Renal cortical epithelial cell (primary cell): ENCODE results near the gene AKR1C8. TPM values are rescaled to one million over a fixed set of nuclear protein-coding genes. Genes with fewer than 3 reads are reported as not detected.
A peak's percentile ranks its signal among the peaks of the same experiment; 100 is the strongest.
"Not testable (repeated sequence)": the region's sequence is repeated elsewhere in the genome, so short reads cannot be mapped to it uniquely, and the experiment has no call there.

Source experiments
- DNase-seq: peaks from one replicate; pipeline ENCODE4 v3.0.0-alpha.2; 2011; ENCODE audit warnings: low read depth
- total RNA-seq: library from RNA; depleted of rRNA; stranded (reverse); fragments of >200 nt; gene quantifications from 2 replicates; pipeline ENCODE4 v1.2.3, GENCODE V29; 2014

AKR1C8 gene
- total RNA-seq = 0.05 TPM in 1 of 2 replicates, not detected in the other

GRCh38 chr10:5184987-5185775 is at the start of gene AKR1C8:
AKR1C8 (minus strand) TSS chr10:5185150; CDS start chr10:5185104, 46 bp downstream.
- DNase-seq = peak; percentile 63

DNA sequence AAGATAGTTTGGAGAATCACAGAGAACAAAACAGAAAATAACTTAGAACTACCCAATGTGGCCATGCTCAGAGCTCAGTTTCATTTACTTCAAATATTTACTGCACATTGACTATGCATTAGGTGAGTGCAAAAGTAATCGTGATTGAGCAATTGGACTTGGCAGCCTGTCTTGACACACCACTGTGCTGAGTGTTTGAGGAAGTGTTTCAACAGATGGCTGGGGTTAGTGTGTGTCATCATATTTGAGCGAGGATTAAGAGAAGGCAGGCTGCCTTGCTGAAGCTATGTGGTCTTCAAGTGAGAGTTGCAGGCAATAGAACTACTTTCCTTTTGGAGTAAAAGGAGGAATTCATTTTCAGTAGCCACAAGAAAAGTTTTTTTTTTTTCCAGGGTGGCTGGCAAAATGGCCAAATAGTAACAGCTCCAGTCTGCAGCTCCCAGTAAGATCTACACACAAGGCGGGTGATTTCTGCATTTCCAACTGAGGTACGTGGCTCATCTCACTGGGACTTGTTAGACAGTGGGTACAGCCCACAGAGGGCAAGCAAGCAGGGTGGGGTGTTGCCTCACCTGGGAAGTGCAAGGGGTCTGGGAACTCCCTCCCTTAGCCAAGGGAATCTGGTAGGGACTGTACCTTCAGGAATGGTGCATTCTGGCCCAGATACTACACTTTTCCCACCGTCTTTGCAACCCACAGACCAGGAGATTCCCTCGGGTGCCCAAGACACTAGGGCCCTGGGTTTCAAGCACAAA is 49.3 kb upstream of the AKR1C8 start:
- DNase-seq = peak; percentile 78

- DNase-seq = no peak
Observed at GRCh38 chr10:5233324-5233723, 48.4 kb upstream of the AKR1C8 start.

DNA sequence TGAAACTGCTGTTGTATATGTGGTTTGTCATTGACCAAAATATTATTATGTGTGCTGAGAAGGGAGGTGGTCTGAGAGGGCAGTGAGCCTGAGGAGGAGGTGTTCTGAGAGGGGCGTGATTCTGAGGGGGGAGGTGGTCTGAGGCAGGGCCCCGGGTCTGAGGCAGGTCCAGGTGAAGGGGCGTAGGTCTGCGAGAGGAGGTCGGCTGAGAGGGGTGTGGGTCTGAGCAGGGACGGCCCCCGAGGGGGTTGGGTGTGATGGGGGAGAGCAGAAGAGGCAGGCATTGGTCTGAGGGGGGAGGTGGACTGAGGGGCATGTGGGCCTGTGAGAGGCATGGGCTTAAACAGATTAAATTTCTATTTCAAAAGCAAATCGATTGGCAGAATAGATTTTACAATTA is 44.1 kb upstream of the AKR1C8 start:
- DNase-seq = no peak

GRCh38 chr10:5222942-5223341 is 38.0 kb upstream of the AKR1C8 start:
- DNase-seq = not testable (repeated sequence)

DNA sequence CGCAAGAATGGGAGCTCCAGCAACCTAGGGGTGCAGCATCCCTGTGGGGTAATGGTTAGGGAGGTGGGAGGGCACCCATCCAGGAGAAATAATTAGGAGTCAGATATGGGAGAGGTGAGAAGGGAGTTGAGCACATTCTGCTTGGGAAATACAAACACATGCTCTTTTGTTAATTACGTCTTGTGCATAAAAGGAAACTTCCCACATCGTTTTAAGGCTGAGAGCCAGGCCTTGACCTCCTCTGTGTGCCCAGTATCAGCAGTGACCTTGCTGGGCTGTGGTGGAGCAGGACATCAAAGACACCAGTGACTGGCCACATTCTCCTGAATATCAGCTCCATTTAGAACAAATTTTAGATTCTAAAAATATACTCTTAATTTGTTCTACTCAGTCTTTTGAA is 34.3 kb upstream of the AKR1C8 start:
- no peak for DNase-seq

DNA sequence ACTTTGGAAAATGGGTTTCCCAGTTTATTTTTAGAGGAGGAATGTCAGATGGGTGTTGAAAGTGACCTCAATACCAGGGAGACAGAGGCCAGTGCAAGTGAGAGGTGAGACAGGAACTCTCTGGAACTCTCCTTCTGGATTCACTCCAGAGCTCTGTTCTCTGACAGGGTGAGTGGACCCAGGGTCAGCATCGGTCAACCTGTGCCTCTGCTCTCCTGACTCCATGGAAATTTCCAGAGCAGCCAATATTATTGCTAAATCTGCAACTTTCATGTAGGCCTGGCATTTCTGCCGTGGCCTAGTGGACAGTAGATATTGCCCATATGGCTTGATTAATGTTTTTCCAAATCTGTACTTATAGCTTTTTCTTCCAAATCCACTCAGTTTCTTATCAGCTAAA is 31.9 kb upstream of the AKR1C8 start:
- DNase-seq = no peak

- no peak for DNase-seq
Observed at GRCh38 chr10:5211696-5212536, 27.0 kb upstream of the AKR1C8 start.

DNA sequence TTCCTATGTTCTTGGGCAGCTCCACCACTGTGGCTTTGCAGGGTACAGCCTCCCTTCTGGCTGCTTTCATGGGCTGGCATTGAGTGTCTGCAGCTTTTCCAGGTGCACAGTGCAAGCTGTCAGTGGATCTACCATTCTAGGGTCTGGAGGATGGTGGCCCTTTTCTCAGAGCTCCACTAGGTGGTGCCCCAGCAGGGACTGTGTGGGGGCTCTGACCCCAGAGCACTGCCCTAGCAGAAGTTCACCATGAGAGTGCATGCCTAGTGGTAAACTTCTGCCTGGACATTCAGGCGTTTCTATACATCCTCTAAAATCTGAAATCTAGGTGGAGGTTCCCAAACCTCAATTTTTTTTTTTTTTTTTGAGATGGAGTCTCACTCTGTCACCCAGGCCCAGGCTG is 25.3 kb upstream of the AKR1C8 start:
- DNase-seq = not testable (repeated sequence)

DNA sequence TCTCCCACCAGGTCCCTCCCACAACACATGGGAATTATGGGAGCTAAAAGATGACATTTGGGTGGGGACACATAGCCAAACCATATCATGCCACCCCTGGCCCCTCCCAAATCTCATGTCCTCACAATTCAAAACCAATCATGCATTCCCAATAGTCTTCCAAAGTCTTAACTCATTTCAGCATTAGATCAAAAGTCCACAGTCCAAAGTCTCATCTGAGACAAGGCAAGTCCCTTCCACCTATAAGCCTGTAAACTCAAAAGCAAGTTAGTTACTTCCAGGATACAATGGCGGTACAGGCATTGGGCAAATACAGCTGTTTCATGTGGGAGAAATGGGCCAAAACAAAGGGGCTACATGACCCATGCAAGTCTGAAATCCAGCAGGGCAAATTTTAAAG is 24.8 kb upstream of the AKR1C8 start:
- DNase-seq = not testable (repeated sequence)

- DNase-seq = no peak
Observed at GRCh38 chr10:5206799-5207198, 21.8 kb upstream of the AKR1C8 start.

DNA sequence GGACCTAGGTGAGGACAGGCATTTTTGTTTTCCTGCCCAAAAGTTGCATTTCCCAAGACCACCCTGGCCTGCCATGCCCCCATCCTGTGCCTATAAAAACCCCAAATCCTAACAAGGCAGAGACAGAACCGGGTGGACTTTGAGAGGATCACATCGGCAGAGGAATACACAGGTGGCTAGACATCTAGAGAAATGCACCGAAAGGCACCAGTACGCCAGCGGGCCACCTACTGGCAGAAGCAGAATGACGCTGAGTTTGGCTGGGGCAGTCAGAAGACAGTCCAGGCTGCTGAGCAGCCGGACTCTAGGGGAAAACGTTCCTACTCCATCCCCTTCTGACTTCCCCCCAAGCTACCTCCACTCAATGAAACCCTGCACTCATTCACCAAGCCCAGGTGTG is 14.4 kb upstream of the AKR1C8 start:
- no peak for DNase-seq

DNA sequence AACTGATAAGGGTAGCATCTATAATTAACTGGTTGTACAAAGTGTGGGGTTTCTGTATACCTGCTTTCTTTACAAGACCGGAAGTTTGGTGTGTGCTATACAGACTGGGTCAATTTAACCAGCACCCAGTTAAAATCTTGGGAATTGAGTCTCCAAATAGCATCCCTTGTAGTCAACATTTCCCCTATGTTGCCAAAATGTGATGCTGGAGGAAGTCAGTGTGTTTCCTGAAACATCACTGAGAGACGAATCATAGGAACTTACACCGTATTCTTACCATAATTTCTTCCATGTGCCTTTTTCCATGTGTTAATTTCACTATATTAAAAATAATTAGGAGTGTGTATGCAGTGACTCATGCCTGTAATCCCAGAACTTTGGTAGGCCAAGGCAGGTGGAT is 13.4 kb upstream of the AKR1C8 start:
- DNase-seq = no peak

DNA sequence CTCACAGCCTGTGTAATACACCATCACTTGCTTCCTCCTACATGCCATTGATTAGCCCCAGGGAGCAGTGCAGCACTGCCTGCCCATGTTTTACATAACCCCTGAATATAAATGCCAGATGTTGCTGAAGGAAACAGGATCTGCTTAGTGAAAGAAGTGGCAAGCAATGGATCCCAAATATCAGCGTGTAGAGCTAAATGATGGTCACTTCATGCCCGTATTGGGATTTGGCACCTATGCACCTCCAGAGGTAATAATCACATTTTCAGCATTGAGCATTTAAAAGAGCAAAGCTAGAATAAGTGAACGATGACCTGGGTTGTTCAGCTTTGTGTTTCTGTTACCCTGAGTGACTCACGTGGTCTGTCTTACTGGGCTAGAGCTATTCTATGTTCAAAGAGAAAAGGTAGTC is 11.8 kb upstream of the AKR1C8 start, which contains the start of gene AKR1C4:
AKR1C4 (plus strand) TSS at position 136 of the 412 bp plus-strand sequence; CDS start at position 167, 31 bp downstream.
- peak; percentile 45 for DNase-seq

DNA sequence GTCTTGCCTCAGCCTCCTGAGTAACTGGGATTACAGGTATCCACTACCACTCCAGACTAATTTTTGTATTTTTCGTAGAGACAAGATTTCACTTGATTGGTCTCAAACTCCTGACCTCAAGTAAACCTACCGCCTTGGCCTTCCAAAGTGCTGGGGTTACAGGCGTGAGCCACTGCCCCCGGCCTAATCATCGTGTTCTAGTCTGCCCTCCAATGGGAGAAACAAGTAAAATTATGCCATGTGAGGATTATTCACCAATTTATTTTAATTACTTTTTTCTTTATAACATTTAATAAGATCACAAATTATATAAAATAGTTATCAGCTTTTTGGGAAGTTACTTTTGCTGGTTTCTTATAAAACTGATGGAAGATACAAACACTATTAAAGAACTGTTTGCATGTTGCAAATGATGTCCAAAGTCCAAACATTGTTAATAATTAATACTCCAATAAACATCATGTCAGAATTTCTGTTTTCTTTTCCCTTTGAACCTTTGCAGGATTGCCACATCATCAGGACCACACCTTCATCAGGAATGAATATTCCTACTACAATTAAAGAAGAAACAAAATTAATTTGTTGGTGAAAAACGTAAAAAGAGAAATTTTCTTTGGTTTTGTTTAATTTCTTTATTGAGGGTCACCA is 10.9 kb upstream of the AKR1C8 start:
- peak; percentile 66 for DNase-seq

DNA sequence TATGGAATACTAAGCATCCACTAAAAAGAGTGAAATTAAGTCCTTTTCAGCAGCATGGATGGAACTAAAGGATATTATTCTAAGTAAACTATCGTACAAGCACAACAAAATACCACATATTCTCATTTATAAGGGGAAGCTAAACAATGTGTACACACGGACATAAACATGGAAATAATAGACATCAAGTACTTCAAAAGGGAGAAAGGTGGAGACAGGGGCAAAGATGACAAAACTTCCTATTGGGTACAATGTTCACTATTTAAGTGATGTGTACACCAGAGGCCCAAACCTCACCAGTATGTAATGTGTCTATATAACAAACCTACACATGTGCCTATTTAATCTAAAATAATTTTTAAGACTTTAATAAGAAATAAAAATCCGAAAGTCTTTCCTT is 9.5 kb upstream of the AKR1C8 start:
- DNase-seq = no peak

GRCh38 chr10:5188358-5188757 is 3.4 kb upstream of the AKR1C8 start:
- no peak for DNase-seq

GRCh38 chr10:5187867-5188266 is 2.9 kb upstream of the AKR1C8 start:
- DNase-seq = no peak

DNA sequence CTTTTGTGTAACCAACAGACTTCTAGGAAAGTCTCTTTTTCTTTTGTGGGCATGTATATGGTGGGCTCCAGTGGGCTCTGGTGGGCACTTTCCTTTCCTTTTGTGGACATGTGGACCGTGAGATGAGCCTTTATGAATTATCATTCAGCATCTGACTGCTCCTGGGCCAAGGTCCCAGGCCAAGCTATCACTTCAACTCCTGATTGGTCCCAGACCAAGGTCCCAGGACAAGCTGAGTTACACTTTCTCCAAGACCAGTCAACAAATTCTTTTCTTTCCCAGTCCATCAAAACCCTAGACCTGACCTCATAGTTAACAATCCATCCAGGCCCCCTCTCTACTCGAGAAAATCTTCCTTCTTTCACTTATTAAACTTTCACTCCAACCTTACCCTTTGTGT is 1.0 kb downstream of the AKR1C8 start:
- DNase-seq = no peak

DNA sequence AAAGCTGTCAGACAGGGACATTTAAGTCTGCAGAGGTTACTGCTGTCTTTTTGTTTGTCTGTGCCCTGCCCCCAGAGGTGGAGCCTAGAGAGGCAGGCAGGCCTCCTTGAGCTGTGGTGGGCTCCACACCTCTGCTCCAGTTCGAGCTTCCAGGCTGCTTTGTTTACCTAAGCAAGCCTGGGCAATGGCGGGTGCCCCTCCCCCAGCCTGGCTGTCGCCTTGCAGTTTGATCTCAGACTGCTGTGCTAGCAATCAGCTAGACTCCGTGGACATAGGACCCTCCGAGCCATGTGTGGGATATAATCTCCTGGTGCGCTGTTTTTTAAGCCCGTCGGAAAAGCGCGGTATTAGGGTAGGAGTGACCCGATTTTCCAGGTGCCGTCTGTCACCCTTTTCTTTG is 4.4 kb downstream of the AKR1C8 start:
- DNase-seq = not testable (repeated sequence)

- not testable (repeated sequence) for DNase-seq
Observed at GRCh38 chr10:5175581-5175980, 9.4 kb downstream of the AKR1C8 start.
